ENCODE measurements around the gene COQ4.

DNA sequence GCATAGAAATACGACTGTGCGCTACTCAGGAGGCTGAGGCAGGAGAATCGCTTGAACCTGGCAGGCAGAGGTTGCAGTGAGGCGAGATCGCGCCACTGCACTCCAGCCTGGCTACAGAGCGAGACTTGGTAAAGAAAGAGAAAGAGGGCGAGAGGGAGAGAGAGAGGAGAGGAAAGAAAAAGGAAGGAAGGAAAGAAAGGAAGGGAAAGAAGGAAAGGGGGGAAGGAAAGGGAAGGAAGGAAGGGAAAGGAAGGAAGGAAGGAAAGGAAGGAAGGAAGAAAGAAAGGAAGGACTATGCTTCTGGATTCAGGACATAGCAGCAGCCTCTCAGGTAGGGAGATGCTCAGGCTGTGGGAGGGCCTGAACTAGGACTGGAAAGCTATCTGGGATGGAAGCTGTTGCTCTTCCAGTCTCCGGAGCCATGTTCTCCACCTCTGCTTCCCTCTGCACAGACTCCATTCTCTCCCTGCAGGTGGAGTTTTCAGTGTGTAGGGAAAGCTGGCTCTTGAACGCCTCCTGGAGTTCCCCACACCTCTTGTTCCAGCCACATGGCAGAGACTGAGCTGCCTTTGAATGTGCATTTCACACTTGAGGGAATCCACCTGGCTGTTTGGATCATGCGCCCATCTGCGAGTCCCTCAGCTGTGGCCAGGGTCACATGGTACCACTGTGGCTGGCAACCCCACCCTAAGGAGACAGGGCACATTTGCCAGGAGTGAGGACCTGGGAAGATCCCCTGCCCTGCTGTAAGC, 37.4 kb upstream of the COQ4 start:
- TF ChIP-seq POLR2AphosphoS5 (IDR thresholded peaks at IDR 0.05; ENCODE audit: low read depth, low read length), result no peak
- TF ChIP-seq POLR2A (IDR thresholded peaks at IDR 0.05; ENCODE audit: low read depth, low read length), result no peak

All from GM12892 (cell line).